PC-3 (cell line): Measurements from ENCODE around the gene IP6K3. TPM values are rescaled to one million over a fixed set of nuclear protein-coding genes. Genes with fewer than 3 reads are reported as not detected.

Source experiments
- ATAC-seq: fragments of 200-7000 bp; cut with Tn5 transposase; 2 replicates; pipeline ENCODE4 v1.9.1; 2020; ENCODE audit warnings: mild to moderate bottlenecking, moderate library complexity
- BruUV-seq: library from RNA; stranded (reverse); fragments of 400-500 nt; replicated peaks from 2 replicates; lab custom pipeline; 2021; lab: Mats Ljungman, UMichigan
- CTCF ChIA-PET: fragments of 300-600 bp; sonication (Branson Sonifier 250); formaldehyde crosslinking; loops from one replicate; lab custom pipeline; 2022; ENCODE audit warnings: antibody characterized with exemption; lab: Charles Lee
- POLR2A ChIA-PET: fragments of 300-600 bp; sonication (Branson Sonifier 250); formaldehyde crosslinking; loops from one replicate; lab custom pipeline; 2022; ENCODE audit warnings: antibody characterized with exemption; ENCODE audit not compliant: unreplicated experiment; lab: Charles Lee
- DNase-seq: peaks from one replicate; pipeline ENCODE4 v3.0.0-alpha.2; 2015
- H2AFZ ChIP-seq: fragments of 300-600 bp; sonication (generic); 2 replicates; pipeline ENCODE4 v1.6.0; 2016; ENCODE audit warnings: antibody characterized with exemption, low read length
- H3F3A ChIP-seq: fragments of 300-600 bp; sonication (generic); one replicate; pipeline ENCODE4 v1.6.0; 2017; ENCODE audit warnings: antibody characterized with exemption, low read length, control low read depth, mild to moderate bottlenecking; ENCODE audit not compliant: unreplicated experiment
- H3K27ac ChIP-seq: fragments of 300-600 bp; sonication (generic); 2 replicates; pipeline ENCODE4 v1.5.1; 2016; ENCODE audit warnings: mild to moderate bottlenecking, low read length
- H3K27me3 ChIP-seq: fragments of 300-600 bp; sonication (generic); 2 replicates; pipeline ENCODE4 v1.6.1; 2016; ENCODE audit warnings: low read length, mixed read lengths
- H3K36me3 ChIP-seq: fragments of 300-600 bp; sonication (generic); 2 replicates; pipeline ENCODE4 v1.6.1; 2016; ENCODE audit warnings: low read depth, mixed run types, low read length, mixed read lengths
- H3K4me1 ChIP-seq: fragments of 300-600 bp; sonication (generic); 2 replicates; pipeline ENCODE4 v1.5.1; 2016; ENCODE audit warnings: low read length; ENCODE audit not compliant: insufficient read depth
- H3K4me2 ChIP-seq: fragments of 300-600 bp; sonication (generic); 2 replicates; pipeline ENCODE4 v1.6.0; 2016; ENCODE audit warnings: low read length
- H3K4me3 ChIP-seq: fragments of 300-600 bp; sonication (generic); 2 replicates; pipeline ENCODE4 v1.5.1; 2016; ENCODE audit warnings: mild to moderate bottlenecking, low read length, mixed read lengths
- H3K79me2 ChIP-seq: fragments of 300-600 bp; sonication (generic); 2 replicates; pipeline ENCODE4 v1.6.1; 2017; ENCODE audit warnings: low read length, mixed read lengths
- H3K9ac ChIP-seq: fragments of 300-600 bp; sonication (generic); 2 replicates; pipeline ENCODE4 v1.6.0; 2016; ENCODE audit warnings: mild to moderate bottlenecking, low read length
- H3K9me2 ChIP-seq: fragments of 300-600 bp; sonication (generic); replicated peaks from 2 replicates; pipeline ENCODE4 v1.6.1; 2016; ENCODE audit warnings: mixed run types, low read length, mixed read lengths
- H3K9me3 ChIP-seq: fragments of 300-600 bp; sonication (generic); 2 replicates; pipeline ENCODE4 v1.6.1; 2016; ENCODE audit warnings: low read length, mixed read lengths
- H4K20me1 ChIP-seq: fragments of 300-600 bp; sonication (generic); 2 replicates; pipeline ENCODE4 v1.6.1; 2016; ENCODE audit warnings: low read length, mixed read lengths
- EZH2 ChIP-seq: fragments of 300-600 bp; sonication (generic); IDR thresholded peaks from one replicate; pipeline ENCODE4 v1.6.1; 2017; ENCODE audit warnings: antibody characterized with exemption, mild to moderate bottlenecking, low read length; ENCODE audit not compliant: unreplicated experiment
- EZH2phosphoT487 ChIP-seq: fragments of 300-600 bp; sonication (generic); IDR thresholded peaks from 2 replicates; pipeline ENCODE4 v1.6.1; 2018; ENCODE audit warnings: mild to moderate bottlenecking, antibody characterized with exemption, low read length, borderline replicate concordance
- intact Hi-C: fragments of 100-400 bp; cut with micrococcal nuclease; formaldehyde crosslinking; loops from 2 replicates; pipeline ENCODE4 v1.9.0; 2023
- total RNA-seq: library from RNA; depleted of rRNA; stranded (reverse); fragments of >200 nt; gene quantifications from 2 replicates; pipeline ENCODE4 v1.2.3, GENCODE V29; 2014
- TF ChIP-seq, protein P1 (sequence below): fragments of 300-600 bp; sonication (generic); conservative IDR thresholded peaks from 2 replicates; pipeline ENCODE4 v1.5.1; 2017; ENCODE audit warnings: antibody characterized with exemption, low read depth, mild to moderate bottlenecking, low read length

The IP6K3 gene
- total RNA-seq, 1 experiment from 2014 or later, result not detected

DNA sequence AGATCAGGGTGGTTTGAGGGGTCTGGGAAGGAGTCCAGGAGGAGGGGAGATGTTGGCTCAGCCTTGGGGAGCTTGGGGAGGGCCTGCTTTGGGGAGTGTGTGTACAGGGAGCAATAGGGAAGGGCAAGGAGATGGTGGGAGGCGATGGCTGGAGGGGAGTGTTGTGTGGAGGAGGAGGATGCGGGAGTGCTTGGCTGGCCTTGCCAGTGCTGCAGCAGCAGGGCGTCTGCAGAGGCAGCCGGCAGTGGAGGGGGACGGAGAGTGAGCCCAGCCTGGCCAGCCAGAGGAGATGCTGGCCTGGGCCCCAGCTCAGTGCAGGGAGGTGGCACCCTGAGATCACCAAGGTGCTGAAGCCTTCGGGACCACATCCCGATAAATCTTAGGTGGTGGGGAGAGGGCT lies 3.9 kb downstream of the IP6K3 start:
- CTCF ChIA-PET, result interaction anchor here (0.6 to 2.2 kb wide), 3 partner anchors 26 to 31 kb away, joined by 3 to 7 read pairs (median 3); partner anchors contain the start of gene UQCC2

DNA sequence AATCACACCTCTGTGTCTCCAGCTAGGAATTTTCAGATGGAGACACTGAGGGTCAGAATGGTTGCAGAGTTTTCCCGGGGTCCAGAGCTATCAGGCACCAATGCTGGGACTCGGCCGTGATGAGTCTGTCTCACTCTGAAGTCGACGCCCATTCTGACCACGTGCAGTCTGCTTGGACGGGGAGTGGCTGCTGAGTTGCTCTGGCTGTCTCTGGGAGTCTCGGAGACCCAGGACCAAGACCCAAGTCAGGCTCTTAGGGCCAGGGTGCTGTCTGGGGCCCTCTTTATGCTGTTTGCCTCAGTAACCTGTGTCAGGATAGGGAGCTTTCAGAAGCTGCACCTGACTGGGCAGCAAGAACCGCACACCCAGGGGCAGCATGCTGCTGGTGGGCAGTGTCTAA lies 4.6 kb downstream of the IP6K3 start:
- Histone ChIP-seq H3K36me3 (no peaks in the 10 kb centered on the region), H3K4me1 (peaks cover 6% of the 10 kb centered on the region), H3K27ac (no peak overlapping the region), H3K9me2 (no peaks in the 10 kb centered on the region), H3K4me2 (no peak overlapping the region), H3F3A (no peaks in the 10 kb centered on the region), H3K4me3 (no peak overlapping the region), H3K27me3 (no peaks in the 10 kb centered on the region), H4K20me1 (no peaks in the 10 kb centered on the region), H3K9ac (no peak overlapping the region), H3K79me2 (no peaks in the 10 kb centered on the region), H2AFZ (no peak overlapping the region), H3K9me3 (no peaks in the 10 kb centered on the region)
- ChIA-PET POLR2A (interaction anchor here (0.6 kb wide), 1 partner anchor 162 kb away, joined by 3 read pairs; the partner anchor contains the start of gene BAK1), CTCF (no interaction called here)
- no peak for DNase-seq
- TF ChIP-seq EZH2phosphoT487, result no peak
- TF ChIP-seq, protein P1, sequence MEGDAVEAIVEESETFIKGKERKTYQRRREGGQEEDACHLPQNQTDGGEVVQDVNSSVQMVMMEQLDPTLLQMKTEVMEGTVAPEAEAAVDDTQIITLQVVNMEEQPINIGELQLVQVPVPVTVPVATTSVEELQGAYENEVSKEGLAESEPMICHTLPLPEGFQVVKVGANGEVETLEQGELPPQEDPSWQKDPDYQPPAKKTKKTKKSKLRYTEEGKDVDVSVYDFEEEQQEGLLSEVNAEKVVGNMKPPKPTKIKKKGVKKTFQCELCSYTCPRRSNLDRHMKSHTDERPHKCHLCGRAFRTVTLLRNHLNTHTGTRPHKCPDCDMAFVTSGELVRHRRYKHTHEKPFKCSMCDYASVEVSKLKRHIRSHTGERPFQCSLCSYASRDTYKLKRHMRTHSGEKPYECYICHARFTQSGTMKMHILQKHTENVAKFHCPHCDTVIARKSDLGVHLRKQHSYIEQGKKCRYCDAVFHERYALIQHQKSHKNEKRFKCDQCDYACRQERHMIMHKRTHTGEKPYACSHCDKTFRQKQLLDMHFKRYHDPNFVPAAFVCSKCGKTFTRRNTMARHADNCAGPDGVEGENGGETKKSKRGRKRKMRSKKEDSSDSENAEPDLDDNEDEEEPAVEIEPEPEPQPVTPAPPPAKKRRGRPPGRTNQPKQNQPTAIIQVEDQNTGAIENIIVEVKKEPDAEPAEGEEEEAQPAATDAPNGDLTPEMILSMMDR, result no peak
- TF ChIP-seq EZH2, result no peak
- intact Hi-C loops, result no loop called here
- BruUV-seq, result no TSS peak
- ATAC-seq, result no peak

More for the DNA sequence above, 3.9 kb downstream of the IP6K3 start:
- Histone ChIP-seq H3K9me2 (no peaks in the 10 kb centered on the region), H3K4me1 (peaks cover 6% of the 10 kb centered on the region), H4K20me1 (no peaks in the 10 kb centered on the region), H3K4me2 (no peak overlapping the region), H3K9me3 (no peaks in the 10 kb centered on the region), H3K79me2 (no peaks in the 10 kb centered on the region), H3K36me3 (no peaks in the 10 kb centered on the region), H3K27me3 (no peaks in the 10 kb centered on the region), H2AFZ (no peak overlapping the region), H3K9ac (no peak overlapping the region), H3F3A (no peaks in the 10 kb centered on the region), H3K4me3 (no peak overlapping the region), H3K27ac (no peak overlapping the region)
- TF ChIP-seq, protein P1, result no peak
- TF ChIP-seq EZH2phosphoT487, result no peak
- no peak for TF ChIP-seq EZH2
- intact Hi-C loops, result no loop called here
- POLR2A ChIA-PET, result interaction anchor here (0.6 kb wide), 1 partner anchor 163 kb away, joined by 3 read pairs; the partner anchor contains the start of gene BAK1
- DNase-seq (no peak), ATAC-seq (no peak)
- BruUV-seq, result no TSS peak

DNA sequence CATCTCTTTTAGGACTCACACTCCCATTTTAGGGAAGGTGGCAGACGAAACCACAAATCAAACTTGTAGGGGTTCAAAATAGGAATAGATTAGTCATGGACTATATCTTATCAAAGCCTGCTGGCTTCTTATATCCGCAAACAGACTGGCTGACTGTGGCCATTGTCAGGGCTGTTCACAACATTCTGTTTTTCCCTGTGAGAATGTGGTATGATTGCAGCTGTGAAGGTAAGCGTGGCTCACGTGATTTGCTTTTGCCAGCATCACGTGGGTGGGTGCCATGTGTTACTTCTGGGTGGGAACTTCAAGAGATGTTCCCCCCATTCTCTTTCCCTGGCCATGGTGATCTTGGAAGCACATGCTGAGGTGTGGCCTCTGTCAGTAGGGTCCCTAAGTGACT lies 5.9 kb downstream of the IP6K3 start:
- H3K9ac ChIP-seq, result no peak overlapping the region
- no peaks in the 10 kb centered on the region for H3K27me3 ChIP-seq
- DNase-seq, result no peak
- ChIA-PET POLR2A (no interaction called here), CTCF (no interaction called here)
- peaks cover 6% of the 10 kb centered on the region for H3K4me1 ChIP-seq
- H3K36me3 ChIP-seq, result no peaks in the 10 kb centered on the region
- H3K4me2 ChIP-seq, result no peak overlapping the region
- no peaks in the 10 kb centered on the region for H3K9me2 ChIP-seq
- no peaks in the 10 kb centered on the region for H3K79me2 ChIP-seq
- H4K20me1 ChIP-seq, result no peaks in the 10 kb centered on the region
- H2AFZ ChIP-seq, result no peak overlapping the region
- no peak overlapping the region for H3K4me3 ChIP-seq
- no peak for ATAC-seq
- no peaks in the 10 kb centered on the region for H3F3A ChIP-seq
- H3K27ac ChIP-seq, result no peak overlapping the region
- no TSS peak for BruUV-seq
- no peaks in the 10 kb centered on the region for H3K9me3 ChIP-seq
- intact Hi-C loops, result no loop called here
- no peak for TF ChIP-seq EZH2
- no peak for TF ChIP-seq EZH2phosphoT487
- TF ChIP-seq, protein P1, result no peak
